Omental fat pad (tissue), 4 donors: ENCODE data around the gene SPINK4. TPM values are rescaled to one million over a fixed set of nuclear protein-coding genes. Genes with fewer than 3 reads are reported as not detected.
A peak's percentile ranks its signal among the peaks of the same experiment; 100 is the strongest.

ENCODE experiments used
- ATAC-seq: fragments of 150-250 bp; one replicate; pipeline ENCODE4 v1.9.1; 2016; ENCODE audit warnings: mild to moderate bottlenecking, moderate library complexity; ENCODE audit not compliant: low FRiP score
- DNase-seq: peaks from one replicate; pipeline ENCODE4 v3.0.0-alpha.2; 2019; ENCODE audit warnings: low spot score
- CTCF ChIP-seq, 3 donors: fragments of 450-650 bp; IDR thresholded peaks; one replicate each; pipeline ENCODE4 v1.5.1; 2016 to 2017; ENCODE audit warnings: antibody characterized with exemption in 3 of 3, mild to moderate bottlenecking in 3 of 3, moderate library complexity in 2 of 3
- total RNA-seq, 4 donors: library from RNA; depleted of rRNA; stranded (reverse); fragments of >200 nt; gene quantifications; one replicate each; pipeline ENCODE4 v1.1.0, GENCODE V29; 2016

The SPINK4 gene
- total RNA-seq, 4 donors from 2014 or later = not detected

GRCh38 chr9:33257276-33257675 lies 17.3 kb downstream of the SPINK4 start:
- ATAC-seq (no peak), DNase-seq (no peak)
- no peak for TF ChIP-seq CTCF (IDR thresholded peaks at IDR 0.05)

- ATAC-seq (no peak), DNase-seq (no peak)
- TF ChIP-seq CTCF (IDR thresholded peaks at IDR 0.05) = no peak
Measured at GRCh38 chr9:33260372-33260771, 20.4 kb downstream of the SPINK4 start.

GRCh38 chr9:33263131-33264002 lies 23.4 kb downstream of the SPINK4 start:
- TF ChIP-seq CTCF (IDR thresholded peaks at IDR 0.05) = no peak

GRCh38 chr9:33264003-33264472 lies 24.1 kb downstream of the SPINK4 start:
- no peak for TF ChIP-seq CTCF (IDR thresholded peaks at IDR 0.05)
- ATAC-seq (peak; percentile 11), DNase-seq (no peak)

More at GRCh38 chr9:33263131-33264002, 23.4 kb downstream of the SPINK4 start:
- ATAC-seq (peak; percentile 9), DNase-seq (no peak)

- DNase-seq = peak; percentile 99
- peak; percentile 99 for ATAC-seq
- TF ChIP-seq CTCF (IDR thresholded peaks at IDR 0.05) = no peak
Measured at GRCh38 chr9:33264473-33265177, 24.7 kb downstream of the SPINK4 start, which contains the start of the genes BAG1 and CHMP5. Gene BAG1, minus strand, starts transcription at chr9:33264708. Gene CHMP5, plus strand, starts transcription at chr9:33265049. Its CDS starts 30 bp downstream, at chr9:33265079.

GRCh38 chr9:33265211-33265865 lies 25.4 kb downstream of the SPINK4 start:
- DNase-seq (no peak), ATAC-seq (no peak)
- no peak for TF ChIP-seq CTCF (IDR thresholded peaks at IDR 0.05)
